GM12801 (cell line): ENCODE measurements around the gene SLMAP.

Experiments used
- CTCF ChIP-seq: IDR thresholded peaks from one replicate; pipeline ENCODE4 v1.5.1; 2011; ENCODE audit warnings: control low read depth; ENCODE audit not compliant: insufficient read length; ENCODE audit errors: extremely low read depth

Gene SLMAP

GRCh38 chr3:57911593-57911992, 155.5 kb downstream of the SLMAP start:
- no peak for TF ChIP-seq CTCF

GRCh38 chr3:57917601-57918000, 161.5 kb downstream of the SLMAP start:
- no peak for TF ChIP-seq CTCF

- no peak for TF ChIP-seq CTCF
Observed at GRCh38 chr3:57918123-57918837, 162.2 kb downstream of the SLMAP start.

- no peak for TF ChIP-seq CTCF
Observed at GRCh38 chr3:57919987-57920386, 163.9 kb downstream of the SLMAP start.

GRCh38 chr3:57923101-57923500, 167.0 kb downstream of the SLMAP start:
- TF ChIP-seq CTCF, result no peak

GRCh38 chr3:57923752-57924151, 167.6 kb downstream of the SLMAP start:
- TF ChIP-seq CTCF, result no peak

- no peak for TF ChIP-seq CTCF
Observed at GRCh38 chr3:57927166-57927565, 171.1 kb downstream of the SLMAP start.
